HG03139 (cell line): ENCODE results near the gene COLEC11.
A peak's percentile ranks its signal among the peaks of the same experiment; 100 is the strongest.

Experiments used
- ATAC-seq: cut with Tn5 transposase; IDR thresholded peaks from one replicate; pipeline ENCODE4 v1.9.1; 2021; ENCODE audit not compliant: unreplicated experiment

The COLEC11 gene

GRCh38 chr2:3637311-3637675 is 42.4 kb downstream of the COLEC11 start:
- no peak for ATAC-seq

- ATAC-seq, result no peak
Measured at GRCh38 chr2:3637692-3638455, 43.0 kb downstream of the COLEC11 start.

GRCh38 chr2:3638456-3638810 is 43.5 kb downstream of the COLEC11 start:
- ATAC-seq, result no peak

GRCh38 chr2:3639015-3639630 is 44.2 kb downstream of the COLEC11 start:
- ATAC-seq, result no peak

- no peak for ATAC-seq
Measured at GRCh38 chr2:3639653-3640052, 44.7 kb downstream of the COLEC11 start.

- no peak for ATAC-seq
Measured at GRCh38 chr2:3641181-3641580, 46.3 kb downstream of the COLEC11 start.

GRCh38 chr2:3641841-3642421 is 47.0 kb downstream of the COLEC11 start:
- ATAC-seq, result no peak

GRCh38 chr2:3642521-3643215 is 47.8 kb downstream of the COLEC11 start:
- ATAC-seq, result no peak

- no peak for ATAC-seq
Measured at GRCh38 chr2:3643371-3644245, 48.7 kb downstream of the COLEC11 start.

GRCh38 chr2:3644246-3644525 is 49.3 kb downstream of the COLEC11 start:
- ATAC-seq, result peak; percentile 66

GRCh38 chr2:3644891-3645605 is 50.1 kb downstream of the COLEC11 start:
- no peak for ATAC-seq

GRCh38 chr2:3645745-3646389 is 51.0 kb downstream of the COLEC11 start:
- no peak for ATAC-seq

- no peak for ATAC-seq
Measured at GRCh38 chr2:3646446-3646845, 51.5 kb downstream of the COLEC11 start.

GRCh38 chr2:3647246-3647645 is 52.3 kb downstream of the COLEC11 start:
- no peak for ATAC-seq

- no peak for ATAC-seq
Measured at GRCh38 chr2:3647831-3648651, 53.1 kb downstream of the COLEC11 start.

GRCh38 chr2:3648652-3649177 is 53.8 kb downstream of the COLEC11 start:
- ATAC-seq, result no peak

GRCh38 chr2:3649581-3649980 is 54.7 kb downstream of the COLEC11 start:
- ATAC-seq, result no peak

GRCh38 chr2:3650140-3650920 is 55.4 kb downstream of the COLEC11 start:
- ATAC-seq, result no peak
